GM19099 (cell line): ENCODE data around the gene HSPA2.

Source experiments
- POLR2A ChIP-seq: IDR thresholded peaks from 3 replicates; pipeline ENCODE4 v1.6.1; 2011; ENCODE audit warnings: low read depth; ENCODE audit not compliant: insufficient read length; ENCODE audit errors: extremely low read depth

HSPA2 gene

GRCh38 chr14:64573109-64573508 is 32.6 kb downstream of the HSPA2 start:
- no peak for TF ChIP-seq POLR2A

- no peak for TF ChIP-seq POLR2A
Observed at GRCh38 chr14:64574371-64575107, 34.0 kb downstream of the HSPA2 start.

- no peak for TF ChIP-seq POLR2A
Observed at GRCh38 chr14:64577211-64577610, 36.7 kb downstream of the HSPA2 start.

- TF ChIP-seq POLR2A, result no peak
Observed at GRCh38 chr14:64580467-64580866, 39.9 kb downstream of the HSPA2 start.

- TF ChIP-seq POLR2A, result no peak
Observed at GRCh38 chr14:64581363-64581762, 40.8 kb downstream of the HSPA2 start.

GRCh38 chr14:64581817-64582216 is 41.3 kb downstream of the HSPA2 start:
- no peak for TF ChIP-seq POLR2A

GRCh38 chr14:64584190-64584589 is 43.6 kb downstream of the HSPA2 start:
- no peak for TF ChIP-seq POLR2A

- no peak for TF ChIP-seq POLR2A
Observed at GRCh38 chr14:64591809-64592208, 51.3 kb downstream of the HSPA2 start.
